Suprapubic skin (tissue), 4 donors: ENCODE data around the gene CSTPP1.

Experiments used
- CTCF ChIP-seq, 2 donors: fragments of 200-600 bp in 1 of 2; fragments of 450-650 bp in 1 of 2; sonication (generic) in 1 of 2; IDR thresholded peaks; one replicate each; pipeline ENCODE4 v1.5.1; 2016 to 2019; ENCODE audit warnings: antibody characterized with exemption in 2 of 2, mild to moderate bottlenecking in 1 of 2, moderate library complexity in 1 of 2
- EP300 ChIP-seq: sonication (generic); formaldehyde crosslinking; IDR thresholded peaks from one replicate; pipeline ENCODE4 v1.6.1; 2017; ENCODE audit warnings: antibody characterized with exemption
- POLR2A ChIP-seq, 2 donors: fragments of 450-650 bp; IDR thresholded peaks; one replicate each; pipeline ENCODE4 v1.6.1; 2017; ENCODE audit warnings: antibody characterized with exemption in 2 of 2, mild to moderate bottlenecking in 2 of 2, moderate library complexity in 2 of 2
- POLR2AphosphoS5 ChIP-seq, 3 donors: sonication (generic); formaldehyde crosslinking; IDR thresholded peaks; one replicate each; pipeline ENCODE4 v1.6.1; 2017; ENCODE audit warnings: antibody characterized with exemption in 3 of 3

GRCh38 chr11:47147681-47148080, 211.1 kb downstream of the CSTPP1 start:
- no peak for TF ChIP-seq CTCF (IDR thresholded peaks at IDR 0.05)
- no peak for TF ChIP-seq EP300
- TF ChIP-seq POLR2A (IDR thresholded peaks at IDR 0.05) = no peak
- no peak for TF ChIP-seq POLR2AphosphoS5 (IDR thresholded peaks at IDR 0.05)
